Endothelial cell of umbilical vein (primary cell): Measurements from ENCODE around the gene MCFD2. TPM values are rescaled to one million over a fixed set of nuclear protein-coding genes. Genes with fewer than 3 reads are reported as not detected.
A peak's percentile ranks its signal among the peaks of the same experiment; 100 is the strongest.

ENCODE experiments used
- BruUV-seq: library from RNA; stranded (reverse); fragments of 400-500 nt; replicated peaks from 2 replicates; lab custom pipeline; 2021; lab: Mats Ljungman, UMichigan
- CTCF ChIA-PET: fragments of 300-600, 350-600 bp; sonication (Branson Sonifier 250); formaldehyde crosslinking; loops from one replicate; lab custom pipeline; 2021; ENCODE audit warnings: antibody characterized with exemption, inconsistent platforms; lab: Charles Lee
- POLR2A ChIA-PET: fragments of 300-600, 350-600 bp; sonication (Branson Sonifier 250); formaldehyde crosslinking; loops from one replicate; lab custom pipeline; 2021; ENCODE audit warnings: antibody characterized with exemption, inconsistent platforms; lab: Charles Lee
- DNase-seq: peaks from one replicate; pipeline ENCODE4 v3.0.0-alpha.2; 2011; ENCODE audit warnings: low read depth, low spot score
- FAIRE-seq: peaks from 2 replicates; lab custom pipeline; 2011; peaks lifted over from hg19 to GRCh38; lab: Jason Lieb, UNC
- H2AFZ ChIP-seq: 2 replicates; pipeline ENCODE4 v1.6.0; 2012; ENCODE audit warnings: low read depth, low read length, control low read depth, inconsistent platforms
- H3K27ac ChIP-seq: 2 replicates; pipeline ENCODE4 v1.5.1; 2011; ENCODE audit warnings: low read depth, mild to moderate bottlenecking, control low read depth, low read length, moderate library complexity; ENCODE audit not compliant: insufficient read depth
- H3K27me3 ChIP-seq, 2 experiments: 2 replicates each; pipeline versions ENCODE4 v1.6.0 to v1.6.1; 2011; ENCODE audit warnings: low read length in 2 of 2, mixed read lengths in 1 of 2; ENCODE audit not compliant: control insufficient read depth in 2 of 2, insufficient read depth in 2 of 2
- H3K36me3 ChIP-seq, 2 experiments: 2 replicates in 1 of 2; 3 replicates in 1 of 2; pipeline ENCODE4 v1.5.1; 2011; ENCODE audit warnings: low read length in 2 of 2, mild to moderate bottlenecking in 1 of 2, moderate library complexity in 1 of 2; ENCODE audit not compliant: control insufficient read depth in 2 of 2, insufficient read depth in 2 of 2; ENCODE audit errors: extremely low read depth in 1 of 2
- H3K4me1 ChIP-seq: 3 replicates; pipeline ENCODE4 v1.5.1; 2011; ENCODE audit warnings: mild to moderate bottlenecking, low read length; ENCODE audit not compliant: control insufficient read depth, insufficient read depth; ENCODE audit errors: extremely low read depth
- H3K4me2 ChIP-seq: 2 replicates; pipeline ENCODE4 v1.6.1; 2011; ENCODE audit warnings: low read length, control low read depth, mixed read lengths; ENCODE audit not compliant: insufficient read depth
- H3K4me3 ChIP-seq, 3 experiments: fragments of 200-600 bp in 1 of 3; sonication (generic), shearing (Covaris generic) in 1 of 3; replicated peaks in 1 of 3; 2 replicates each; pipeline ENCODE4 v1.5.1; 2011 to 2016; ENCODE audit warnings: control low read depth in 3 of 3, low read length in 3 of 3, mild to moderate bottlenecking in 2 of 3, inconsistent platforms in 1 of 3, low read depth in 1 of 3, moderate library complexity in 1 of 3; ENCODE audit not compliant: insufficient read depth in 1 of 3
- H3K79me2 ChIP-seq: 2 replicates; pipeline ENCODE4 v1.6.0; 2012; ENCODE audit warnings: low read length, inconsistent platforms; ENCODE audit not compliant: control insufficient read depth, insufficient read depth
- H3K9ac ChIP-seq: replicated peaks from 2 replicates; pipeline ENCODE3; 2011; ENCODE audit warnings: low read length, control low read depth; ENCODE audit not compliant: insufficient read depth; ENCODE audit errors: extremely low read depth
- H3K9me1 ChIP-seq: replicated peaks from 3 replicates; pipeline ENCODE4 v1.6.0; 2011; ENCODE audit warnings: mild to moderate bottlenecking, low read length; ENCODE audit not compliant: control insufficient read depth, insufficient read depth; ENCODE audit errors: extremely low read depth
- H3K9me3 ChIP-seq: replicated peaks from 2 replicates; pipeline ENCODE4 v1.5.1; 2012; ENCODE audit warnings: low read length, inconsistent platforms; ENCODE audit not compliant: control insufficient read depth, insufficient read depth
- H4K20me1 ChIP-seq: replicated peaks from 2 replicates; pipeline ENCODE3; 2011; ENCODE audit warnings: mild to moderate bottlenecking, low read length; ENCODE audit not compliant: control insufficient read depth, insufficient read depth; ENCODE audit errors: extremely low read depth
- CTCF ChIP-seq, 2 donors: IDR thresholded peaks; 1 replicate in 1 of 2; 2 replicates in 1 of 2; pipeline ENCODE4 v1.5.1; 2011; ENCODE audit warnings: low read length in 2 of 2, mild to moderate bottlenecking in 2 of 2, moderate library complexity in 2 of 2, control low read depth in 1 of 2, inconsistent platforms in 1 of 2, low read depth in 1 of 2; ENCODE audit not compliant: insufficient read depth in 1 of 2; ENCODE audit errors: extremely low read depth in 1 of 2
- EZH2 ChIP-seq: IDR thresholded peaks from 2 replicates; pipeline ENCODE4 v1.6.1; 2012; ENCODE audit warnings: borderline replicate concordance, low read depth, mild to moderate bottlenecking, moderate library complexity, low read length, inconsistent platforms; ENCODE audit not compliant: severe bottlenecking
- FOS ChIP-seq: IDR thresholded peaks from 2 replicates; pipeline ENCODE4 v1.6.1; 2011; ENCODE audit warnings: mild to moderate bottlenecking, low read length, moderate library complexity, borderline replicate concordance; ENCODE audit not compliant: insufficient read depth
- GATA2 ChIP-seq: IDR thresholded peaks from 2 replicates; pipeline ENCODE4 v1.7.0; 2011; ENCODE audit warnings: low read depth, mild to moderate bottlenecking, moderate library complexity, mixed read lengths, low read length; ENCODE audit not compliant: insufficient read length, insufficient read depth
- JUN ChIP-seq: IDR thresholded peaks from 2 replicates; pipeline ENCODE4 v1.6.1; 2011; ENCODE audit warnings: borderline replicate concordance, low read depth; ENCODE audit not compliant: insufficient read length, insufficient read depth
- MYC ChIP-seq: IDR thresholded peaks from one replicate; pipeline ENCODE4 v1.6.1; 2011; ENCODE audit warnings: mild to moderate bottlenecking, low read depth, low read length
- POLR2A ChIP-seq: IDR thresholded peaks from 2 replicates; pipeline ENCODE4 v1.6.1; 2012; ENCODE audit warnings: low read depth, mild to moderate bottlenecking, control low read depth, low read length
- POLR2AphosphoS5 ChIP-seq: IDR thresholded peaks from 2 replicates; pipeline ENCODE4 v1.6.1; 2012; ENCODE audit warnings: low read depth, mild to moderate bottlenecking, control low read depth, low read length, moderate library complexity; ENCODE audit not compliant: insufficient read depth
- dilution Hi-C: fragments of 300-500 bp; cut with MboI; formaldehyde crosslinking; loops from one replicate; pipeline ENCODE4 v1.15.0; 2019; ENCODE audit warnings: low sequenced_read_pairs; ENCODE audit not compliant: extremely low pct_ligation_motif_present
- intact Hi-C: fragments of 100-400 bp; cut with micrococcal nuclease; formaldehyde crosslinking; loops from one replicate; pipeline ENCODE4 v1.10.0; 2022
- polyA plus RNA-seq, 4 experiments: library from polyadenylated mRNA; depleted of rRNA in 3 of 4; stranded (reverse) in 3 of 4; unstranded in 1 of 4; fragments of >200 nt; gene quantifications; 2 replicates each; pipeline versions ENCODE4 v1.2.1 to v1.2.3, GENCODE V29; 2011 to 2012; ENCODE audit warnings: missing spikeins in 1 of 4
- total RNA-seq: library from RNA; stranded (reverse); gene quantifications from 2 replicates; pipeline ENCODE4 v1.2.3, GENCODE V29; 2021
- TF ChIP-seq, protein P1 (sequence below): IDR thresholded peaks from 2 replicates; pipeline ENCODE4 v1.6.1; 2011; ENCODE audit not compliant: insufficient read depth, insufficient read length

The MCFD2 gene
- total and polyA plus RNA-seq, 2 donors (not counting 3 experiments of a cell fraction or from before 2014, with no cell fraction given) = 74.8 to 141 TPM

DNA sequence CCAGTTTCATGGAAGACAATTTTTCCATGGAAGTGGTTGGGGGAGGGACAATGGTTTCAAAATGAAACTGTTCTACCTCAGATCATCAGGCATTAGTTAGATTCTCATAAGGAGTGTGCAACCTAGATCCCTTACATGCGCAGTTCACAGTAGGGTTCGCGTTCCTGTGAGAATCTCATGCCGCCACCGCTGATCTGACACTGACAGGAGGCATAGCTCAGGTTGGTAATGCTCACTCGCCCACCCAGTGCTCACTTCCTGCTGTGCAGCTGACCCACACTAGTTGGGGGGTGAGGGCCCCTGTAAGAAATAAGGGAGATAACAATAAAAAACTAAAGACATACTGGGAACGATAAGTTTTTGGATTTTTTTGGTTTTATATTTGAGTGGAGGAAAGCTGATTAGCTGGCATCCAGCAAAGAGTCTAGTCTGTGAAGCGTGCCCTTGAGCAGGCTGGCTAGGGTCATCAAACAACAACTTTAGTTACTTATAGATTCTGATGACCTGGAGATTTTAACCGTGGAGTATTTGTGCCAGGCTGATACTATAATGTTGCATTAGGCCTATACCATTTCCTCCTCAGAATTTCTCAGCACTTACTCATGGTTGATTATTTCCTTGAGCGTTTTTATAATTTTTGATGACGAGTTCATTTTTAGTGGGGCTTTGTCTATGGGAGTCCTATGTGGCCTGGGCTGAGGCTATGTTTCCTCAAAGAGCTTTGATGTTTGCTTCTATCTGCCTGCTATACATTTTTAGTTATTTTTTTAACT lies 6.3 kb upstream of the MCFD2 start:
- Histone ChIP-seq H3K4me3 (no peak overlapping the region), H3K4me2 (peak overlapping the region; percentile 26), H2AFZ (no peak overlapping the region), H3K4me1 (peaks cover 23% of the 10 kb centered on the region), H3K27ac (peak overlapping the region; percentile 48), H4K20me1 (no peaks in the 10 kb centered on the region), H3K27me3 (no peaks in the 10 kb centered on the region), H3K36me3 (no peaks in the 10 kb centered on the region), H3K9ac (peak overlapping the region; percentile 29), H3K79me2 (no peaks in the 10 kb centered on the region), H3K9me1 (no peaks in the 10 kb centered on the region), H3K9me3 (no peaks in the 10 kb centered on the region)
- FAIRE-seq = peak; percentile 87
- ChIA-PET CTCF (interaction anchor here (1.0 to 6.1 kb wide), 6 partner anchors 14 to 466 kb away, joined by 3 to 71 read pairs (median 4); no protein-coding TSS in a partner anchor), POLR2A (no interaction called here)
- dilution Hi-C loops (no loop called here), intact Hi-C loops (loop anchor here (2.0 kb wide), 1 partner anchor 43 kb away; no protein-coding TSS in a partner anchor)
- BruUV-seq = no TSS peak
- no peak for TF ChIP-seq CTCF (IDR thresholded peaks at IDR 0.05; ENCODE audit: extremely low read depth in 1 of 2, insufficient read depth in 1 of 2, low read depth in 1 of 2, low read length in 2 of 2)
- peak; percentile 71 for TF ChIP-seq POLR2AphosphoS5
- no peak for TF ChIP-seq POLR2A
- TF ChIP-seq JUN = peak; percentile 70
- TF ChIP-seq, protein P1, sequence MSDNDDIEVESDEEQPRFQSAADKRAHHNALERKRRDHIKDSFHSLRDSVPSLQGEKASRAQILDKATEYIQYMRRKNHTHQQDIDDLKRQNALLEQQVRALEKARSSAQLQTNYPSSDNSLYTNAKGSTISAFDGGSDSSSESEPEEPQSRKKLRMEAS = no peak
- TF ChIP-seq GATA2 = peak; percentile 77
- peak; percentile 69 for TF ChIP-seq FOS
- TF ChIP-seq EZH2 = no peak
- no peak for TF ChIP-seq MYC
- peak; percentile 70 for DNase-seq
